ENCODE measurements around the gene CDYL2.

The CDYL2 gene

DNA sequence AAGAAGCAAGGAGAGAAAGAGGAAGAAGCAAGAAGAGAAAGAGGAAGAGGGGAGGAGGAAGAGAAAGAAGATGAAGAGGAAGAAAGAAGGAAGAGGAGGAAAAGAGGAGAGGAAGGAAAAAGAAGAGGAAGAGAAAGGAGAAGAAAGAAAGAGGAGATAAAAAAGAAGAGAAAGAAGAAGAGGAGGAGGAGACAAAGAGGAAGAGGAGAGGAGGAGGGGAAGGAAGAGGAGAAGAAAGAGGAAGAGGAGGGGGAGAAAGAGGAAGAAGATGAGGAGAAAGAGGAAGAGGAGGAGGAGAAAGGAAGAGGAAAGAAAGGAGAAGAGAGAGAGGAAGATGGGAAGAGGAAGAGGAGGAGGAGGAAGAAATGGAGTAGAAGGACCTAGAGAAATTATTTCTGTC is 80.4 kb downstream of the CDYL2 start:
- TF ChIP-seq FOXP2 (optimal IDR thresholded peaks at IDR 0.05; ENCODE audit: borderline replicate concordance, extremely low read depth, extremely low read length, insufficient read depth) (no peak), TAF1 (IDR thresholded peaks at IDR 0.05; ENCODE audit: borderline replicate concordance, insufficient read depth, low read length) (no peak), POLR2AphosphoS5 (IDR thresholded peaks at IDR 0.05; ENCODE audit: low read depth, low read length) (no peak), SIN3A (IDR thresholded peaks at IDR 0.05; ENCODE audit: borderline replicate concordance, insufficient read depth, low read length) (no peak)
- TF ChIP-seq, protein P1, sequence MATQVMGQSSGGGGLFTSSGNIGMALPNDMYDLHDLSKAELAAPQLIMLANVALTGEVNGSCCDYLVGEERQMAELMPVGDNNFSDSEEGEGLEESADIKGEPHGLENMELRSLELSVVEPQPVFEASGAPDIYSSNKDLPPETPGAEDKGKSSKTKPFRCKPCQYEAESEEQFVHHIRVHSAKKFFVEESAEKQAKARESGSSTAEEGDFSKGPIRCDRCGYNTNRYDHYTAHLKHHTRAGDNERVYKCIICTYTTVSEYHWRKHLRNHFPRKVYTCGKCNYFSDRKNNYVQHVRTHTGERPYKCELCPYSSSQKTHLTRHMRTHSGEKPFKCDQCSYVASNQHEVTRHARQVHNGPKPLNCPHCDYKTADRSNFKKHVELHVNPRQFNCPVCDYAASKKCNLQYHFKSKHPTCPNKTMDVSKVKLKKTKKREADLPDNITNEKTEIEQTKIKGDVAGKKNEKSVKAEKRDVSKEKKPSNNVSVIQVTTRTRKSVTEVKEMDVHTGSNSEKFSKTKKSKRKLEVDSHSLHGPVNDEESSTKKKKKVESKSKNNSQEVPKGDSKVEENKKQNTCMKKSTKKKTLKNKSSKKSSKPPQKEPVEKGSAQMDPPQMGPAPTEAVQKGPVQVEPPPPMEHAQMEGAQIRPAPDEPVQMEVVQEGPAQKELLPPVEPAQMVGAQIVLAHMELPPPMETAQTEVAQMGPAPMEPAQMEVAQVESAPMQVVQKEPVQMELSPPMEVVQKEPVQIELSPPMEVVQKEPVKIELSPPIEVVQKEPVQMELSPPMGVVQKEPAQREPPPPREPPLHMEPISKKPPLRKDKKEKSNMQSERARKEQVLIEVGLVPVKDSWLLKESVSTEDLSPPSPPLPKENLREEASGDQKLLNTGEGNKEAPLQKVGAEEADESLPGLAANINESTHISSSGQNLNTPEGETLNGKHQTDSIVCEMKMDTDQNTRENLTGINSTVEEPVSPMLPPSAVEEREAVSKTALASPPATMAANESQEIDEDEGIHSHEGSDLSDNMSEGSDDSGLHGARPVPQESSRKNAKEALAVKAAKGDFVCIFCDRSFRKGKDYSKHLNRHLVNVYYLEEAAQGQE (IDR thresholded peaks at IDR 0.05; ENCODE audit: insufficient read depth in 1 of 2, low read depth in 2 of 2, low read length in 2 of 2) = no peak

DNA sequence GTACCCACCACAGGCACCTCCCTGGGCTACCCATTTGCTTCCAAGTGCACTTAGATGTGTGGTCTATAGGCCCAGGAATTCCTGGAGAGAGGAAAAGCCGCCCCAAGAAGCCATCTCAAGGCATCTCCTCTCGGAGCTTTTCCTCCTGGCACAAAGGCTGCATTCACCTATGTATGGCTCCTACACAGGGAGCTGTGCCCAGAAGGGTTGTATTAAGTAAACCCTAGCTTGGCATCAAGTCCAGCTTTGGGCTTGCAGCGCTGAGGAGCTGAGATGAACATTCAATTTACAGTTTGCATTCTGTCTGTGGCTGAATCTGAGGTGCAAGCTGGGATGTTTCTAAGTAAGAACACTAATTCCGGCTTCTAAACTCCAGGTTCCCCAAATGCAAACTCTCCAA is 81.3 kb downstream of the CDYL2 start:
- TF ChIP-seq, protein P1 (IDR thresholded peaks at IDR 0.05; ENCODE audit: insufficient read depth in 1 of 2, low read depth in 2 of 2, low read length in 2 of 2) = no peak
- TF ChIP-seq TAF1 (IDR thresholded peaks at IDR 0.05; ENCODE audit: borderline replicate concordance, insufficient read depth, low read length) (no peak), SIN3A (IDR thresholded peaks at IDR 0.05; ENCODE audit: borderline replicate concordance, insufficient read depth, low read length) (no peak), FOXP2 (optimal IDR thresholded peaks at IDR 0.05; ENCODE audit: borderline replicate concordance, extremely low read depth, extremely low read length, insufficient read depth) (no peak)

DNA sequence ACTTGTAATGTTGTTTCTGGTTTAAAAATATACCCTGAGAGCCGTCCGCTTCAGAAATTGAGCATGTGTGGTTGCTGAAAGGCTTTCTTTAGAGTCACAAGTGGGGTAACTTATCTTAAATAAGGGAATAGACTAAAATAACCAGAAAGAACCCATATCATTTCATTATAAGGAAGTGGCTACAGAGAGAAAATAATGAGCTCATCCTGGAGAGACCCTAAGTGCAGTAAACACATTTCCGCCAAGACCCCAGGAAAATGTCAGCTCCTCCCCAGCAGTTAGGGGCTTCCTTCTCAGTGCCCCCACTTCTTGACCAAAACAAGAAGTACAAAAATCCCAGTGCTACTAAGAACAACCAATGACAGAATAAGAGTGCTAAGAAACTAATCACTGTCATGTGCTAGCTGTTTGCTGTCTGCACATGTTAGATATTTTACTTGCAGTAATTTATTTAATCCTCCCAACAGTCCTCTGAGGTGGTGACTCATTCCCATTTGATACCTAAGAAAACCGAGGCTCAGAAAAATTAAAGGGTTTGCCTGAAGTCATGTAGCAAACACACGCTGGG is 83.5 kb downstream of the CDYL2 start:
- TF ChIP-seq FOXP2 (optimal IDR thresholded peaks at IDR 0.05; ENCODE audit: borderline replicate concordance, extremely low read depth, extremely low read length, insufficient read depth) = no peak
- no peak for TF ChIP-seq SIN3A (IDR thresholded peaks at IDR 0.05; ENCODE audit: borderline replicate concordance, insufficient read depth, low read length)
- TF ChIP-seq, protein P1 (IDR thresholded peaks at IDR 0.05; ENCODE audit: insufficient read depth in 1 of 2, low read depth in 2 of 2, low read length in 2 of 2) = no peak
- TF ChIP-seq TAF1 (IDR thresholded peaks at IDR 0.05; ENCODE audit: borderline replicate concordance, insufficient read depth, low read length) = no peak
- no peak for TF ChIP-seq POLR2AphosphoS5 (IDR thresholded peaks at IDR 0.05; ENCODE audit: low read depth, low read length)

DNA sequence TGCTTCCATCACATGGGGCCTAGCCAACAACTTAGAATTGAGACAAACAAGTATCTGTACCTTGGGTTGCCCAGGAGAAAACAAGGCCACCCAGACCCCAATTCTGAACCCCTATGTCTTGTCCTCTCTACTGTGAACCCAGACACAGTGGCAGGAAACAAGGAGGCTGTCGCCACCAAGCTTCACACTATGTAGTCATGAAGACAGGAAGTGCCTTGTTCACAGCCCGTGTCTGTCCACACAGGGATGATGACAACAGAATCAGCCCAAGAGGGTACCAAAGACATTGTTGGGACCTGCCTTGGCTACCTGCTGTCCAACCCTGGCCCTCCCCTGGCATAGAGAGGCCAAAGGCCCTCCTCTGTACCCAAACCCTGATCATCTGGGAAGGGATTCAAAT is 84.8 kb downstream of the CDYL2 start:
- no peak for TF ChIP-seq SIN3A (IDR thresholded peaks at IDR 0.05; ENCODE audit: borderline replicate concordance, insufficient read depth, low read length)
- TF ChIP-seq, protein P1 (IDR thresholded peaks at IDR 0.05; ENCODE audit: insufficient read depth in 1 of 2, low read depth in 2 of 2, low read length in 2 of 2) = no peak
- TF ChIP-seq TAF1 (IDR thresholded peaks at IDR 0.05; ENCODE audit: borderline replicate concordance, insufficient read depth, low read length) = no peak
- no peak for TF ChIP-seq POLR2AphosphoS5 (IDR thresholded peaks at IDR 0.05; ENCODE audit: low read depth, low read length)
- TF ChIP-seq FOXP2 (optimal IDR thresholded peaks at IDR 0.05; ENCODE audit: borderline replicate concordance, extremely low read depth, extremely low read length, insufficient read depth) = no peak
